ENCODE data around the gene GATB.

GATB gene

GRCh38 chr4:151692821-151693673, 67.8 kb downstream of the GATB start:
- Histone ChIP-seq H3K9me2 (replicated peaks; ENCODE audit: insufficient read depth, low read length) (no peaks in the 10 kb centered on the region), H3K27ac (ENCODE audit: low read depth, low read length) (no peak overlapping the region), H3K9me3 (ENCODE audit: insufficient read depth, low read length) (no peaks in the 10 kb centered on the region), H3K27me3 (ENCODE audit: low read length) (no peaks in the 10 kb centered on the region), H3K79me2 (ENCODE audit: insufficient read depth, low read length) (no peaks in the 10 kb centered on the region), H3K4me2 (ENCODE audit: low read depth, low read length, poor library complexity, severe bottlenecking) (no peak overlapping the region), H3K9ac (ENCODE audit: low read length) (no peak overlapping the region), H3K36me3 (ENCODE audit: low read length) (no peaks in the 10 kb centered on the region), H3K4me3 (ENCODE audit: insufficient read depth, low read length, poor library complexity, severe bottlenecking) (no peak overlapping the region), H3F3A (ENCODE audit: insufficient read depth) (no peaks in the 10 kb centered on the region), H4K20me1 (ENCODE audit: low read depth, low read length) (no peaks in the 10 kb centered on the region), H2AFZ (ENCODE audit: low read depth, low read length, severe bottlenecking) (no peak overlapping the region)
- no peak for TF ChIP-seq EZH2phosphoT487 (conservative IDR thresholded peaks at IDR 0.05; ENCODE audit: low read length)
- TF ChIP-seq, protein P1, sequence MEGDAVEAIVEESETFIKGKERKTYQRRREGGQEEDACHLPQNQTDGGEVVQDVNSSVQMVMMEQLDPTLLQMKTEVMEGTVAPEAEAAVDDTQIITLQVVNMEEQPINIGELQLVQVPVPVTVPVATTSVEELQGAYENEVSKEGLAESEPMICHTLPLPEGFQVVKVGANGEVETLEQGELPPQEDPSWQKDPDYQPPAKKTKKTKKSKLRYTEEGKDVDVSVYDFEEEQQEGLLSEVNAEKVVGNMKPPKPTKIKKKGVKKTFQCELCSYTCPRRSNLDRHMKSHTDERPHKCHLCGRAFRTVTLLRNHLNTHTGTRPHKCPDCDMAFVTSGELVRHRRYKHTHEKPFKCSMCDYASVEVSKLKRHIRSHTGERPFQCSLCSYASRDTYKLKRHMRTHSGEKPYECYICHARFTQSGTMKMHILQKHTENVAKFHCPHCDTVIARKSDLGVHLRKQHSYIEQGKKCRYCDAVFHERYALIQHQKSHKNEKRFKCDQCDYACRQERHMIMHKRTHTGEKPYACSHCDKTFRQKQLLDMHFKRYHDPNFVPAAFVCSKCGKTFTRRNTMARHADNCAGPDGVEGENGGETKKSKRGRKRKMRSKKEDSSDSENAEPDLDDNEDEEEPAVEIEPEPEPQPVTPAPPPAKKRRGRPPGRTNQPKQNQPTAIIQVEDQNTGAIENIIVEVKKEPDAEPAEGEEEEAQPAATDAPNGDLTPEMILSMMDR (IDR thresholded peaks at IDR 0.05; ENCODE audit: insufficient read depth, low read length, poor library complexity, severe bottlenecking): no peak

DNA sequence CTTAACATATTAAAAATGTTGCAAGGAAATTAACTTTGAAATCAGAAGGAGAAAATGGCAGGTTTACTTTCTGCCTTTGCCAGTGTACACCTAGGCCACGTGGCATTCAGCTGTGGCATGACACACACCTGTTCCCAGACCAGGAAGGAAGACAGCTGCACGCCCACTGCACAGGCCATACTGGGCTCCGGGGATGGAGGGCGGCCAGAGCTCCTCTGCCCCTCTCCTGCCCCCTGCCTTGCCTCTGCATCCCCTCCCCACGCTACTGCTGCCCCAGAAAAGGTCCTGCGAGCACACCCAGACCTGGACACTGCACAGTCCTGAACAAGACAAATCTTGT, 68.4 kb downstream of the GATB start:
- H3K4me3 ChIP-seq (ENCODE audit: insufficient read depth, low read length, poor library complexity, severe bottlenecking): no peak overlapping the region
- TF ChIP-seq, protein P1 (IDR thresholded peaks at IDR 0.05; ENCODE audit: insufficient read depth, low read length, poor library complexity, severe bottlenecking): no peak
- TF ChIP-seq EZH2phosphoT487 (conservative IDR thresholded peaks at IDR 0.05; ENCODE audit: low read length): no peak
- H4K20me1 ChIP-seq (ENCODE audit: low read depth, low read length): no peaks in the 10 kb centered on the region
- no peaks in the 10 kb centered on the region for H3K27me3 ChIP-seq (ENCODE audit: low read length)
- H3K9me2 ChIP-seq (replicated peaks; ENCODE audit: insufficient read depth, low read length): no peaks in the 10 kb centered on the region
- no peak overlapping the region for H3K27ac ChIP-seq (ENCODE audit: low read depth, low read length)
- H3K9me3 ChIP-seq (ENCODE audit: insufficient read depth, low read length): no peaks in the 10 kb centered on the region
- H2AFZ ChIP-seq (ENCODE audit: low read depth, low read length, severe bottlenecking): no peak overlapping the region
- no peaks in the 10 kb centered on the region for H3F3A ChIP-seq (ENCODE audit: insufficient read depth)
- H3K79me2 ChIP-seq (ENCODE audit: insufficient read depth, low read length): no peaks in the 10 kb centered on the region
- no peak overlapping the region for H3K9ac ChIP-seq (ENCODE audit: low read length)
- H3K36me3 ChIP-seq (ENCODE audit: low read length): no peaks in the 10 kb centered on the region
- H3K4me2 ChIP-seq (ENCODE audit: low read depth, low read length, poor library complexity, severe bottlenecking): no peak overlapping the region

DNA sequence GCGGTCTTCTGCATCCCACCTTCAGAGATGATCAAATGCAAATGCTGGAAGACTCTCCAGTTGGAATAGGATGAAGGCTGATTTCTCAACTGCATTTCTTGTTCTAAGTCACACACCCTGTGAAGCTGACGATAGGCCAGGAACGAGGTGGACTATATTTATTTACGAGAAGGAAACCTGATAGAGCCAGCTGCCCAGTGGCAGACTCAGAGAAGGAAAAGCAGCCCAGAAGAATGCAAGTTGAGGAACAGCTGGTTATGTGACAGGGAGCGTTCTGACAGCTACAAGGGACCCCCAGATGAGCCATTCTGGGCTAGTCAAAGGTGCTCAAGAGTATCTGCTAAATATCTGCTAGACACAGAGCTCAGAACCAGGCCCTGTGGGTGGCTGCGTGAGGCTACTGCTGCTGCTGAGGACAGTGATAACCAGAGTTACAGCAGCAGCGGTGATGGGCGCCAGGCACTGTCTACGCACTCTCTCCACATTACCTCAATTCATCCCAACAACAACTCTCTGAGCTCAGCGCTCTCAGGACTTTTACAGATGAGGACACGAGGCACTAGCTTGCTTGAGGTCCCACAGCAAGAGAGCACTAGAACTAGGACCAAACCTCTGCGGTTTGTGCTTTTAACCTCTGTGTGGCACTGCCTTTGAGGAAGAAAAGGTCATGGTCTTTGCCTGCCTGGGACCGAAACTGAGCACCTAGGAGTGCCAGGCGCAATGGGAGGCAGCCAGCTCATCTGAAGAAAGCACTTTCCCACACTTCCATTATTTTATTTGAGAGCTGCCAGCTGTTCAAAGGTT, 69.0 kb downstream of the GATB start:
- Histone ChIP-seq H3K4me3 (ENCODE audit: insufficient read depth, low read length, poor library complexity, severe bottlenecking) (no peak overlapping the region), H4K20me1 (ENCODE audit: low read depth, low read length) (no peaks in the 10 kb centered on the region), H3K27ac (ENCODE audit: low read depth, low read length) (no peak overlapping the region), H3K27me3 (ENCODE audit: low read length) (no peaks in the 10 kb centered on the region), H3K4me2 (ENCODE audit: low read depth, low read length, poor library complexity, severe bottlenecking) (no peak overlapping the region), H3K9me3 (ENCODE audit: insufficient read depth, low read length) (no peaks in the 10 kb centered on the region), H3K79me2 (ENCODE audit: insufficient read depth, low read length) (no peaks in the 10 kb centered on the region), H3F3A (ENCODE audit: insufficient read depth) (no peaks in the 10 kb centered on the region), H3K9ac (ENCODE audit: low read length) (no peak overlapping the region), H3K9me2 (replicated peaks; ENCODE audit: insufficient read depth, low read length) (no peaks in the 10 kb centered on the region), H3K36me3 (ENCODE audit: low read length) (no peaks in the 10 kb centered on the region), H2AFZ (ENCODE audit: low read depth, low read length, severe bottlenecking) (no peak overlapping the region)
- no peak for TF ChIP-seq EZH2phosphoT487 (conservative IDR thresholded peaks at IDR 0.05; ENCODE audit: low read length)
- TF ChIP-seq, protein P1 (IDR thresholded peaks at IDR 0.05; ENCODE audit: insufficient read depth, low read length, poor library complexity, severe bottlenecking): no peak

Data from SU-DHL-6 (cell line).